Panc1 (cell line): Measurements from ENCODE around the gene TMEM51. TPM values are rescaled to one million over a fixed set of nuclear protein-coding genes. Genes with fewer than 3 reads are reported as not detected.
A peak's percentile ranks its signal among the peaks of the same experiment; 100 is the strongest.

Source experiments
- ATAC-seq: fragments of 200-7000 bp; cut with Tn5 transposase; 2 replicates; pipeline ENCODE4 v1.9.1; 2020; ENCODE audit warnings: mild to moderate bottlenecking, moderate library complexity
- BruUV-seq: library from RNA; stranded (reverse); fragments of 400-500 nt; replicated peaks from 2 replicates; lab custom pipeline; 2021; lab: Mats Ljungman, UMichigan
- CTCF ChIA-PET: fragments of 300-600 bp; sonication (Branson Sonifier 250); formaldehyde crosslinking; loops from one replicate; lab custom pipeline; 2022; ENCODE audit warnings: antibody characterized with exemption; lab: Charles Lee
- POLR2A ChIA-PET: fragments of 300-600 bp; sonication (Branson Sonifier 250); formaldehyde crosslinking; loops from one replicate; lab custom pipeline; 2022; ENCODE audit warnings: antibody characterized with exemption; lab: Charles Lee
- DNase-seq: peaks from one replicate; pipeline ENCODE4 v3.0.0-alpha.2; 2010; ENCODE audit warnings: low read depth, low spot score
- H3K27ac ChIP-seq: 2 replicates; pipeline ENCODE4 v1.5.1; 2011; ENCODE audit warnings: mild to moderate bottlenecking, low read length, inconsistent platforms
- H3K27me3 ChIP-seq: fragments of 200-500 bp; sonication (Bioruptor generic); 2 replicates; pipeline ENCODE4 v1.6.0; 2014; ENCODE audit warnings: low read length, inconsistent platforms; ENCODE audit not compliant: control insufficient read depth, insufficient read depth
- H3K36me3 ChIP-seq: fragments of 200-500 bp; sonication (Bioruptor generic); 2 replicates; pipeline ENCODE4 v1.5.1; 2014; ENCODE audit warnings: inconsistent platforms, mild to moderate bottlenecking, low read length, moderate library complexity; ENCODE audit not compliant: control insufficient read depth, insufficient read depth
- H3K4me1 ChIP-seq: 2 replicates; pipeline ENCODE4 v1.5.1; 2011; ENCODE audit warnings: inconsistent platforms, mild to moderate bottlenecking, low read length, moderate library complexity; ENCODE audit not compliant: control insufficient read depth, insufficient read depth
- H3K4me3 ChIP-seq, 2 experiments: 2 replicates each; pipeline ENCODE4 v1.5.1; 2011 to 2012; ENCODE audit warnings: low read depth in 2 of 2, low read length in 2 of 2, mild to moderate bottlenecking in 2 of 2, inconsistent platforms in 1 of 2, moderate library complexity in 1 of 2
- H3K9me3 ChIP-seq: fragments of 200-500 bp; sonication (Bioruptor generic); 2 replicates; pipeline ENCODE4 v1.5.1; 2014; ENCODE audit warnings: low read depth, mild to moderate bottlenecking, inconsistent platforms, low read length, moderate library complexity; ENCODE audit not compliant: control insufficient read depth, insufficient read depth
- CTCF ChIP-seq: fragments of 450-650 bp; IDR thresholded peaks from 2 replicates; pipeline ENCODE4 v1.5.1; 2017; ENCODE audit warnings: mild to moderate bottlenecking
- POLR2AphosphoS5 ChIP-seq: IDR thresholded peaks from 2 replicates; pipeline ENCODE4 v1.6.1; 2012; ENCODE audit warnings: mild to moderate bottlenecking, low read depth, low read length, moderate library complexity
- REST ChIP-seq, 2 experiments: IDR thresholded peaks; 2 replicates each; pipeline ENCODE4 v1.6.1; 2011 to 2012; ENCODE audit warnings: low read depth in 2 of 2, control low read depth in 1 of 2, low read length in 1 of 2, mild to moderate bottlenecking in 1 of 2, moderate library complexity in 1 of 2; ENCODE audit not compliant: insufficient read depth in 1 of 2
- SIN3A ChIP-seq: IDR thresholded peaks from 2 replicates; pipeline ENCODE4 v1.6.1; 2012; ENCODE audit warnings: low read depth, mild to moderate bottlenecking, low read length, moderate library complexity, borderline replicate concordance; ENCODE audit not compliant: insufficient read depth
- TCF7L2 ChIP-seq: IDR thresholded peaks from 2 replicates; pipeline ENCODE4 v1.6.1; 2011; ENCODE audit warnings: mild to moderate bottlenecking, low read depth, low read length, inconsistent platforms
- in situ Hi-C: cut with HindIII; loops from 2 replicates; pipeline ENCODE4 v1.10.0; 2016; ENCODE audit warnings: low sequenced_read_pairs, low pct_unique_long_range_greater_than_20kb
- intact Hi-C: fragments of 100-400 bp; cut with micrococcal nuclease; formaldehyde crosslinking; loops from one replicate; pipeline ENCODE4 v1.10.0; 2022; ENCODE audit not compliant: unreplicated experiment
- total RNA-seq: library from RNA; stranded (reverse); gene quantifications from one replicate; pipeline ENCODE4 v1.2.1, GENCODE V29; 2021; ENCODE audit not compliant: unreplicated experiment

TMEM51 gene
- total RNA-seq, 1 experiment from 2014 or later: 25.8 TPM

- Histone ChIP-seq H3K9me3 (no peaks in the 10 kb centered on the region), H3K36me3 (no peaks in the 10 kb centered on the region), H3K27ac (peak overlapping the region; percentile 39), H3K27me3 (no peaks in the 10 kb centered on the region), H3K4me1 (peaks cover 66% of the 10 kb centered on the region), H3K4me3 (no peak overlapping the region)
- in situ Hi-C loops: no loop called here
- POLR2A ChIA-PET: no interaction called here
- intact Hi-C loops: no loop called here
- no peak for TF ChIP-seq TCF7L2
- no peak for TF ChIP-seq SIN3A
- no peak for TF ChIP-seq POLR2AphosphoS5
- TF ChIP-seq REST (IDR thresholded peaks at IDR 0.05; ENCODE audit: insufficient read depth in 1 of 2, low read depth in 2 of 2, low read length in 1 of 2): no peak
- no peak for TF ChIP-seq CTCF
- BruUV-seq: no TSS peak
- ATAC-seq (no peak), DNase-seq (no peak)
- CTCF ChIA-PET: no interaction called here
Measured at GRCh38 chr1:15176898-15177665, 23.5 kb downstream of the TMEM51 start.

- peak overlapping the region; percentile 77 for H3K27ac ChIP-seq
- no peaks in the 10 kb centered on the region for H3K36me3 ChIP-seq
- POLR2A ChIA-PET: no interaction called here
- no peaks in the 10 kb centered on the region for H3K27me3 ChIP-seq
- DNase-seq: no peak
- in situ Hi-C loops (no loop called here), intact Hi-C loops (no loop called here)
- H3K4me3 ChIP-seq: no peak overlapping the region
- no peaks in the 10 kb centered on the region for H3K9me3 ChIP-seq
- CTCF ChIA-PET: no interaction called here
- no peak for ATAC-seq
- peaks cover 59% of the 10 kb centered on the region for H3K4me1 ChIP-seq
- no TSS peak for BruUV-seq
- no peak for TF ChIP-seq SIN3A
- no peak for TF ChIP-seq CTCF
- TF ChIP-seq REST (IDR thresholded peaks at IDR 0.05; ENCODE audit: insufficient read depth in 1 of 2, low read depth in 2 of 2, low read length in 1 of 2): no peak
Measured at GRCh38 chr1:15177710-15178166, 24.2 kb downstream of the TMEM51 start.
